KOPT-K1 (cell line): ENCODE measurements around the gene TRIM26.

Experiments
- H3K27ac ChIP-seq: fragments of 200-600 bp; sonication (generic); 2 replicates; pipeline ENCODE4 v1.5.1; 2016; ENCODE audit warnings: antibody characterized with exemption, mild to moderate bottlenecking, low read depth, low read length; ENCODE audit not compliant: poor library complexity, severe bottlenecking
- H3K36me3 ChIP-seq: fragments of 200-600 bp; sonication (generic); 2 replicates; pipeline ENCODE4 v1.5.1; 2017; ENCODE audit warnings: antibody characterized with exemption, mild to moderate bottlenecking, low read length, moderate library complexity; ENCODE audit not compliant: insufficient read depth
- H3K9me3 ChIP-seq: fragments of 200-600 bp; sonication (generic); 2 replicates; pipeline ENCODE4 v1.5.1; 2017; ENCODE audit warnings: antibody characterized with exemption, low read length, mild to moderate bottlenecking; ENCODE audit not compliant: insufficient read depth, poor library complexity, severe bottlenecking

TRIM26 gene

GRCh38 chr6:30198166-30199084, 14.8 kb downstream of the TRIM26 start:
- Histone ChIP-seq H3K9me3 (no peaks in the 10 kb centered on the region), H3K27ac (no peak overlapping the region), H3K36me3 (peaks cover 95% of the 10 kb centered on the region)

- Histone ChIP-seq H3K27ac (no peak overlapping the region), H3K9me3 (no peaks in the 10 kb centered on the region), H3K36me3 (peaks cover 96% of the 10 kb centered on the region)
These were observed 16.8 kb downstream of the TRIM26 start for GRCh38 chr6:30196376-30196775.

- H3K36me3 ChIP-seq: peaks cover 96% of the 10 kb centered on the region
- no peaks in the 10 kb centered on the region for H3K9me3 ChIP-seq
These were observed 17.3 kb downstream of the TRIM26 start for GRCh38 chr6:30195951-30196350.

DNA sequence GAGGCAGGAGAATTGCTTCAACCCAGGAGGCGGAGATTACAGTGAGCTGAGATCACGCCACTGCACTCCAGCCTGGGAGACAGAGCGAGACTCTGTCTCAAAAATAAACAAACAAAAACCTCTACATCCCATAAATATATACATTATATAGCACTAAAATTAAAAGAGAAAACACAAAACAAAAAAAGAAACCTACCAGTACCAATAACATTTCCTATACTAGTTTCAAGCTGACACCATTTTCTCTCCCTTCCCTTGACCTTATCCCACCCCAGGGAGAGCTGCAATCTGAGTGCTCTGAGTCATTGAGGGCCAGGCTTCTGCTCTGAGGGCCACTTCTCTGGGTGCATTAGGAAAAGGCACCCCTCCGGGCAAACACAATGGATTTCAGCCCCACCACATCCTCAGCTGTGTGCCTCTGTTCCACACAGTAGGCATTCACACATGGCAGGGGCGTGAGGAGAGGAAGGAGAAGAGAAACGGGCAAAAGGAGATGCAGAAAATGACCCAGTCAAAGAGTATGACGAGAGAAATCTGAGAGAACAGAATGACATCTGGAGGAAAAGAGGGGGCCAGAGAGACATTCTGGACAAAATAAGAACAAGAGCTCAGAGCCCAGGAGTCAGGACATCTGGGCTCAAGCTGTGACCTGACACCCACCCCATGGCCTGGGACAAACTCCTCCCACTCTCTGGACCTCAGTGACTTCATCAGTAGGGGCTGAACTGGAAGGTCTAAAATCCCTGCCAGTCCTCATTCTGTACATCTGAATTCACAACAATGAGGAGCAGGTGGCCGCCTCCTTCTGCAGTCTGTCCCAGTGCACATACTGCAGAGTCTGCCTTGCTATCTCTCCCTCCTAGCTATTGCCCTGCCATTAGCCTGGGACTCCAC, 18.2 kb downstream of the TRIM26 start:
- no peaks in the 10 kb centered on the region for H3K9me3 ChIP-seq
- H3K36me3 ChIP-seq: peaks cover 96% of the 10 kb centered on the region
- no peak overlapping the region for H3K27ac ChIP-seq

More at GRCh38 chr6:30195951-30196350, 17.3 kb downstream of the TRIM26 start:
- H3K27ac ChIP-seq: no peak overlapping the region

GRCh38 chr6:30192076-30192475, 21.1 kb downstream of the TRIM26 start:
- Histone ChIP-seq H3K27ac (no peak overlapping the region), H3K9me3 (no peaks in the 10 kb centered on the region), H3K36me3 (peaks cover 92% of the 10 kb centered on the region)

- Histone ChIP-seq H3K27ac (no peak overlapping the region), H3K36me3 (peaks cover 86% of the 10 kb centered on the region), H3K9me3 (no peaks in the 10 kb centered on the region)
These were observed 24.7 kb downstream of the TRIM26 start for GRCh38 chr6:30188541-30188940.

DNA sequence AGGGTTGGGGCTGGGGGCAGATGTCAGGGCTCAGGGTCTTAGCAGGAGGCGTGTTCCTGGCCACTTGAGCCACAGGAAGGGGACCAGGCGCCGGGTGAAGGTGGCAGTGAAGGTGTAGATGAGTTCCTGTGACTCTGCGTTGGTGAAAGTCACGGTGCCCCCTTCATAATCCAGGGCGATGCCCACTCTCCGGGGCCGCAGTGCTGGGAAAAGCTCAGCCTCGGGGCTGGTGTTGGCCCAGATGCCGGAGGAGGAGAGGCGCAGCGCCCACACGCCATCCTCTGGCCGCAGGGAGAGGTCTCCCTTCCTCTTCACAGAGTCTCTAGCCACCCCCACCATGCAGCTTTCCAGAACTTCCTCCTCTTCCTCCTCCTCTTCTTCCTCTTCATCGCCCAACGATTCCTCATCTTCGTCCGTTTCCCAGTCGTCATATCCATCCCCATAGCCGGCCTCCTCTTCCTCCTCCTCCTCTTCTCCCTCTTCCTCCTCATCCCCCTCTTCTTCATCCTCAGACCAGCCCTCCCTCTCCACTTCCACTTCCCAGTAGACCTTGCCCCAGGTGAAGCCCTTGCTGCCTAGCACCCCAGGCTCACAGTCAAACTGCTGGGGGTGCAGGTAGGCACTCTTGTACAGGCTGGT, 27.2 kb downstream of the TRIM26 start:
- peaks cover 64% of the 10 kb centered on the region for H3K36me3 ChIP-seq
- no peak overlapping the region for H3K27ac ChIP-seq
- H3K9me3 ChIP-seq: peaks cover 5% of the 10 kb centered on the region

DNA sequence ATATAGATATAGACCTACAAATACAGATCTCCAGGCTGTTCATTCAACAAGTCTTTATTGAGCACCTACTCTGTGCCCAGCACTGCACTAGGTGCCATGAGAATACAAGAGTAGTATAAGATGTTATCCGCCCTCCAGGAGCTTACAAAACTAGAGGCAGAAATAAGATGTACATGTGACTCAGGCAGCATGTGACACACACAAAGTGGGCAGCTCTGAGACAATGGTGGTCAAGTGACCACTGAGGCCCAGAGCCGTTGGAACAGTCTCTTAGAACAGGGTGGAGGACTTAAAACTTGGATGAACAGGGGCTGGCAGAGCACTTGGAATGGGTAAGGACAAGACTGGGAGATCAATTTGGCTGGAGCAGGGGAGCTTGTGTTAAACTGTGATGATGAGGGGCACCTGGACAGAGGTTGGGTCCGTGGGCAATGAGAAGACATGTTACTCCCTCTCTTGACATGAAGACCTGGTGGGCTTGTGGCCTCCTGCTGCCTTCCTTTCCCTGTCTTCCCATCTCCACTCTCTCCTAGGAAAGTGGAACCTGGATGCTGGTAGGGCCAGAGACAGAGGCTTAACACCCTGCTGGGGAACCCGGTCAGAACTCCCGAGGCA, 28.7 kb downstream of the TRIM26 start:
- H3K9me3 ChIP-seq: peaks cover 15% of the 10 kb centered on the region
- H3K27ac ChIP-seq: no peak overlapping the region
- H3K36me3 ChIP-seq: peaks cover 50% of the 10 kb centered on the region

- Histone ChIP-seq H3K27ac (no peak overlapping the region), H3K36me3 (peaks cover 10% of the 10 kb centered on the region; the same call in 1 of the 2 replicates), H3K9me3 (peaks cover 22% of the 10 kb centered on the region)
These were observed 33.1 kb downstream of the TRIM26 start for GRCh38 chr6:30180145-30180544.

DNA sequence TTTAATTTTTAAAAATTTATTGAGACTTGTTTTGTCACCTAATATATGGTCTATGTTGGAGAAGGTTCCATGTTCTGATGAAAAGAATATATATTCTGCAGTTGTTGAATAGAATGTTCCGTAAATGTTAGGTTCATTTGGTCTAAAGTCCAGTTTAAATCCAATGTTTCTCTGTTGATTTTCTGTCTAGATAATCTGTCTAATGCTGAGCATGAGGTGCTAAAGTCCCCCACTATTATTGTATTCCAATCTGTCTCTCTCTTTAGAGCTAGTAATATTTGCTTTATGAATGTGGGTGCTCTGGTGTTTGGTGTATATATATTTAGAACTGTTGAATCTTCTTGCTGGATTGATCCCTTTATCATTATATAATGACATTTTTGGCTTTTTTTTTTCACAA, 34.4 kb downstream of the TRIM26 start:
- H3K9me3 ChIP-seq: peaks cover 22% of the 10 kb centered on the region
- H3K27ac ChIP-seq: no peak overlapping the region
- H3K36me3 ChIP-seq: no peaks in the 10 kb centered on the region

- H3K27ac ChIP-seq: no peak overlapping the region
- peaks cover 15% of the 10 kb centered on the region for H3K9me3 ChIP-seq
- no peaks in the 10 kb centered on the region for H3K36me3 ChIP-seq
These were observed 37.4 kb downstream of the TRIM26 start for GRCh38 chr6:30175765-30176164.

DNA sequence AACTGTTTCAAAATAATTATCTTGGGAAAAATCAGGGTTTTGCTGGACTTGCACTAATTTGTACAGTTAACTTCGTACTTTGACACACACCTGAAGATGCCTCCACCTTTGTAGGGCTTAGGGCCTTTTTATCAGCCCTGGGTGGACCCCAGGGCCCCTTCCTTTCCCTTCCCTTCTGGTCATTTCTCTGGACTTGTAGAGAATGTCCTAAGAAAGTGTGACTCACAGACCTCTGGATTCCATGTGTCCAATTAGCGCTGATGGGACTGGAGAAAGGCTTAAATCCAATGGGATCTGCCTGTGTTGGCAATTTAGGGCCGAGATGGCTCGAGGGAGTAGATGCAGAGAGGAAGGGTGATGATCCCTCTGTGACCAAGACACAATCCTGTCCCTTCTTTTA, 40.5 kb downstream of the TRIM26 start:
- Histone ChIP-seq H3K27ac (no peak overlapping the region), H3K36me3 (no peaks in the 10 kb centered on the region), H3K9me3 (no peaks in the 10 kb centered on the region)

DNA sequence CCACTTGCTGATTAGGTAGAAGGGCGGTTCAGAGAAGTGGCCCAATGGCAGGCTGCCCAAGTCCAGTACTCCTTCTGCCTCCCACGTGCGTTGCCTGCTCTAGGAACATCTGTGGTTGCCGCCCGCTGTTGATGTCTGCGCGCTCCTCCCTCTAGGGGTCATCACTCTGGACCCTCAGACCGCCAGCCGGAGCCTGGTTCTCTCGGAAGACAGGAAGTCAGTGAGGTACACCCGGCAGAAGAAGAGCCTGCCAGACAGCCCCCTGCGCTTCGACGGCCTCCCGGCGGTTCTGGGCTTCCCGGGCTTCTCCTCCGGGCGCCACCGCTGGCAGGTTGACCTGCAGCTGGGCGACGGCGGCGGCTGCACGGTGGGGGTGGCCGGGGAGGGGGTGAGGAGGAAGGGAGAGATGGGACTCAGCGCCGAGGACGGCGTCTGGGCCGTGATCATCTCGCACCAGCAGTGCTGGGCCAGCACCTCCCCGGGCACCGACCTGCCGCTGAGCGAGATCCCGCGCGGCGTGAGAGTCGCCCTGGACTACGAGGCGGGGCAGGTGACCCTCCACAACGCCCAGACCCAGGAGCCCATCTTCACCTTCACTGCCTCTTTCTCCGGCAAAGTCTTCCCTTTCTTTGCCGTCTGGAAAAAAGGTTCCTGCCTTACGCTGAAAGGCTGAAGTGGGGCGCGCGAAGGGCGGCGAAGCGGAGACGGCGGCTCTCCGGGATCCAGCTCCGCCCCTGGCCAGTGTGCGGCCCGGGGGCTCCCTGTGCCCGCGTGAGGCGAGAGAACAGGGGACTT, 41.3 kb downstream of the TRIM26 start:
- no peak overlapping the region for H3K27ac ChIP-seq
- no peaks in the 10 kb centered on the region for H3K36me3 ChIP-seq
- H3K9me3 ChIP-seq: no peaks in the 10 kb centered on the region
